CD8-positive, alpha-beta memory T cell (primary cell): ENCODE measurements around the gene PLXNC1. TPM values are rescaled to one million over a fixed set of nuclear protein-coding genes. Genes with fewer than 3 reads are reported as not detected.

Experiments
- CTCF ChIA-PET: fragments of 350-600 bp; sonication (Branson Sonifier 250); formaldehyde crosslinking; loops from one replicate; lab custom pipeline; 2021; ENCODE audit warnings: antibody characterized with exemption; lab: Charles Lee
- POLR2A ChIA-PET: fragments of 350-600 bp; sonication (Branson Sonifier 250); formaldehyde crosslinking; loops from one replicate; lab custom pipeline; 2021; ENCODE audit warnings: antibody characterized with exemption; lab: Charles Lee
- DNase-seq, 5 donors: peaks; one replicate each; pipeline versions ENCODE4 v3.0.0 to v3.0.0-alpha.2; 2020 to 2022; ENCODE audit warnings: mixed read lengths in 1 of 5
- H3K27ac ChIP-seq: one replicate; pipeline ENCODE4 v1.7.0; 2013; ENCODE audit warnings: low read depth, mild to moderate bottlenecking, low read length, moderate library complexity
- H3K27me3 ChIP-seq: 2 replicates; pipeline ENCODE4 v1.7.0; 2013; ENCODE audit warnings: low read length, mild to moderate bottlenecking; ENCODE audit not compliant: insufficient read depth, poor library complexity, severe bottlenecking
- H3K36me3 ChIP-seq: 2 replicates; pipeline ENCODE4 v1.7.0; 2013; ENCODE audit warnings: mild to moderate bottlenecking, low read length, moderate library complexity; ENCODE audit not compliant: insufficient read depth
- H3K4me1 ChIP-seq: 2 replicates; pipeline ENCODE4 v1.7.0; 2013; ENCODE audit warnings: mild to moderate bottlenecking, low read length, moderate library complexity; ENCODE audit not compliant: insufficient read depth
- H3K4me3 ChIP-seq: 2 replicates; pipeline ENCODE4 v1.7.0; 2013; ENCODE audit warnings: mild to moderate bottlenecking, low read length
- H3K9me3 ChIP-seq: 2 replicates; pipeline ENCODE4 v1.7.0; 2013; ENCODE audit warnings: mild to moderate bottlenecking, low read length
- H3K27ac Mint-ChIP-seq, 8 donors: one replicate each; pipeline ENCODE4 v1.8.0; 2020 to 2021; ENCODE audit warnings: mixed read lengths in 8 of 8, mild to moderate bottlenecking in 6 of 8, inconsistent platforms in 3 of 8, moderate library complexity in 3 of 8
- H3K27me3 Mint-ChIP-seq, 2 donors: one replicate each; pipeline ENCODE4 v1.8.0; 2020 to 2021; ENCODE audit warnings: mixed read lengths in 2 of 2, mild to moderate bottlenecking in 1 of 2, moderate library complexity in 1 of 2
- H3K36me3 Mint-ChIP-seq, 3 donors: one replicate each; pipeline ENCODE4 v1.8.0; 2020 to 2021; ENCODE audit warnings: mixed read lengths in 3 of 3, inconsistent platforms in 1 of 3, mild to moderate bottlenecking in 1 of 3
- H3K4me1 Mint-ChIP-seq, 3 donors: one replicate each; pipeline ENCODE4 v1.8.0; 2020 to 2021; ENCODE audit warnings: mixed read lengths in 3 of 3, inconsistent platforms in 1 of 3, mild to moderate bottlenecking in 1 of 3
- H3K4me3 Mint-ChIP-seq, 7 donors: one replicate each; pipeline ENCODE4 v1.8.0; 2020 to 2021; ENCODE audit warnings: mixed read lengths in 7 of 7, mild to moderate bottlenecking in 6 of 7, moderate library complexity in 4 of 7, inconsistent platforms in 2 of 7
- H3K9me3 Mint-ChIP-seq, 5 donors: one replicate each; pipeline ENCODE4 v1.8.0; 2020 to 2022; ENCODE audit warnings: mixed read lengths in 5 of 5, mild to moderate bottlenecking in 3 of 5, moderate library complexity in 2 of 5, inconsistent platforms in 1 of 5
- polyA plus RNA-seq: library from polyadenylated mRNA; unstranded; fragments of 300-500 nt; fragmentation: Illumina TruSeq; gene quantifications from one replicate; pipeline ENCODE4 v1.2.3, GENCODE V29; 2021
- total RNA-seq, 2 experiments: library from RNA; stranded (reverse); gene quantifications; one replicate each; pipeline ENCODE4 v1.2.3, GENCODE V29; 2021

PLXNC1 gene
- total and polyA plus RNA-seq, 3 experiments from 2014 or later, result 5.0 to 8.1 (median 5.6) TPM

- CTCF ChIA-PET, result interaction anchor here (1.7 to 2.6 kb wide), 3 partner anchors 8 to 14 kb away, joined by 6 to 10 read pairs (median 9); no protein-coding TSS in a partner anchor
- Mint-ChIP-seq H3K4me1 (peaks cover 2 to 5% (median 4%) of the 10 kb centered on the region in 3 donors), H3K4me3 (no peak overlapping the region), H3K27me3 (peaks cover 0 to 5% of the 10 kb centered on the region in 2 donors), H3K27ac (no peak overlapping the region), H3K36me3 (no peaks in the 10 kb centered on the region), H3K9me3 (no peaks in the 10 kb centered on the region)
- no peaks in the 10 kb centered on the region for H3K9me3 ChIP-seq
- no peak for DNase-seq
- POLR2A ChIA-PET, result interaction anchor here (1.0 kb wide), 1 partner anchor 127 kb away, joined by 3 read pairs; no protein-coding TSS in a partner anchor
- no peaks in the 10 kb centered on the region for H3K36me3 ChIP-seq
- no peak overlapping the region for H3K27ac ChIP-seq
- no peaks in the 10 kb centered on the region for H3K27me3 ChIP-seq
- no peaks in the 10 kb centered on the region for H3K4me1 ChIP-seq
- H3K4me3 ChIP-seq, result no peak overlapping the region
These were observed 12.5 kb upstream of the PLXNC1 start for GRCh38 chr12:94135896-94136295.

GRCh38 chr12:94139816-94140215 lies 8.6 kb upstream of the PLXNC1 start:
- H3K4me3 ChIP-seq, result no peak overlapping the region
- no peaks in the 10 kb centered on the region for H3K4me1 ChIP-seq
- Mint-ChIP-seq H3K4me3 (no peak overlapping the region), H3K27me3 (no peaks in the 10 kb centered on the region), H3K4me1 (no peaks in the 10 kb centered on the region), H3K36me3 (no peaks in the 10 kb centered on the region), H3K9me3 (no peaks in the 10 kb centered on the region), H3K27ac (peak overlapping the region in 1 of 8 donors; percentile 50)
- no peak for DNase-seq
- ChIA-PET POLR2A (no interaction called here), CTCF (no interaction called here)
- no peaks in the 10 kb centered on the region for H3K36me3 ChIP-seq
- no peaks in the 10 kb centered on the region for H3K27me3 ChIP-seq
- no peaks in the 10 kb centered on the region for H3K9me3 ChIP-seq
- H3K27ac ChIP-seq, result no peak overlapping the region

- ChIA-PET CTCF (no interaction called here), POLR2A (no interaction called here)
- H3K27me3 Mint-ChIP-seq, result no peaks in the 10 kb centered on the region
- H3K9me3 Mint-ChIP-seq, result no peaks in the 10 kb centered on the region
- peak in 4 of 5 donors; percentile 16 to 31 (median 22) for DNase-seq
- Histone ChIP-seq H3K4me1 (no peaks in the 10 kb centered on the region), H3K4me3 (no peak overlapping the region), H3K27ac (no peak overlapping the region), H3K27me3 (no peaks in the 10 kb centered on the region), H3K9me3 (no peaks in the 10 kb centered on the region), H3K36me3 (no peaks in the 10 kb centered on the region)
- H3K4me1 Mint-ChIP-seq, result no peaks in the 10 kb centered on the region
- no peaks in the 10 kb centered on the region for H3K36me3 Mint-ChIP-seq
- no peak overlapping the region for H3K4me3 Mint-ChIP-seq
- no peak overlapping the region for H3K27ac Mint-ChIP-seq
These were observed 7.8 kb upstream of the PLXNC1 start for GRCh38 chr12:94140556-94140955.

- Histone ChIP-seq H3K27me3 (no peaks in the 10 kb centered on the region), H3K4me1 (no peaks in the 10 kb centered on the region), H3K27ac (no peak overlapping the region), H3K9me3 (no peaks in the 10 kb centered on the region), H3K36me3 (no peaks in the 10 kb centered on the region), H3K4me3 (no peak overlapping the region)
- DNase-seq, result no peak
- Mint-ChIP-seq H3K36me3 (no peaks in the 10 kb centered on the region), H3K4me3 (no peak overlapping the region), H3K27me3 (no peaks in the 10 kb centered on the region), H3K4me1 (no peaks in the 10 kb centered on the region), H3K9me3 (no peaks in the 10 kb centered on the region), H3K27ac (no peak overlapping the region)
- CTCF ChIA-PET, result interaction anchor here (1.0 to 1.5 kb wide), 2 partner anchors 14 to 229 kb away, joined by 3 read pairs; no protein-coding TSS in a partner anchor
- POLR2A ChIA-PET, result no interaction called here
These were observed 7.2 kb upstream of the PLXNC1 start for GRCh38 chr12:94141004-94141764.

- CTCF ChIA-PET, result interaction anchor here (1.0 to 1.5 kb wide), 3 partner anchors 13 to 291 kb away, joined by 3 read pairs; no protein-coding TSS in a partner anchor
- H3K4me1 Mint-ChIP-seq, result peaks cover 0 to 3% (median 0%) of the 10 kb centered on the region in 3 donors
- no peaks in the 10 kb centered on the region for H3K27me3 ChIP-seq
- no peaks in the 10 kb centered on the region for H3K27me3 Mint-ChIP-seq
- POLR2A ChIA-PET, result no interaction called here
- no peaks in the 10 kb centered on the region for H3K9me3 ChIP-seq
- no peak for DNase-seq
- H3K4me3 Mint-ChIP-seq, result no peak overlapping the region
- H3K36me3 ChIP-seq, result no peaks in the 10 kb centered on the region
- H3K27ac Mint-ChIP-seq, result no peak overlapping the region
- H3K9me3 Mint-ChIP-seq, result no peaks in the 10 kb centered on the region
- H3K27ac ChIP-seq, result no peak overlapping the region
- H3K36me3 Mint-ChIP-seq, result no peaks in the 10 kb centered on the region
- H3K4me3 ChIP-seq, result no peak overlapping the region
- H3K4me1 ChIP-seq, result no peaks in the 10 kb centered on the region
These were observed 6.5 kb upstream of the PLXNC1 start for GRCh38 chr12:94141892-94142291.

GRCh38 chr12:94143438-94143837 lies 4.9 kb upstream of the PLXNC1 start:
- Mint-ChIP-seq H3K36me3 (no peaks in the 10 kb centered on the region), H3K27me3 (peaks cover 0 to 3% of the 10 kb centered on the region in 2 donors), H3K27ac (peak overlapping the region in 1 of 8 donors; percentile 58), H3K4me3 (no peak overlapping the region), H3K4me1 (peaks cover 3 to 11% (median 6%) of the 10 kb centered on the region in 3 donors), H3K9me3 (no peaks in the 10 kb centered on the region)
- ChIA-PET CTCF (interaction anchor here (1.1 to 1.2 kb wide), 2 partner anchors 8 to 389 kb away, joined by 3 to 6 read pairs; no protein-coding TSS in a partner anchor), POLR2A (no interaction called here)
- H3K4me3 ChIP-seq, result no peak overlapping the region
- peaks cover 4% of the 10 kb centered on the region for H3K4me1 ChIP-seq
- H3K36me3 ChIP-seq, result no peaks in the 10 kb centered on the region
- H3K9me3 ChIP-seq, result no peaks in the 10 kb centered on the region
- no peak for DNase-seq
- H3K27me3 ChIP-seq, result no peaks in the 10 kb centered on the region
- H3K27ac ChIP-seq, result no peak overlapping the region

- H3K27ac Mint-ChIP-seq, result no peak overlapping the region
- peaks cover 3 to 11% (median 6%) of the 10 kb centered on the region in 3 donors for H3K4me1 Mint-ChIP-seq
- POLR2A ChIA-PET, result no interaction called here
- peaks cover 4% of the 10 kb centered on the region for H3K4me1 ChIP-seq
- no peak for DNase-seq
- no peaks in the 10 kb centered on the region for H3K36me3 ChIP-seq
- H3K27me3 Mint-ChIP-seq, result peaks cover 0 to 3% of the 10 kb centered on the region in 2 donors
- H3K27ac ChIP-seq, result no peak overlapping the region
- H3K9me3 ChIP-seq, result no peaks in the 10 kb centered on the region
- no peaks in the 10 kb centered on the region for H3K27me3 ChIP-seq
- H3K36me3 Mint-ChIP-seq, result no peaks in the 10 kb centered on the region
- no peak overlapping the region for H3K4me3 Mint-ChIP-seq
- H3K9me3 Mint-ChIP-seq, result no peaks in the 10 kb centered on the region
- CTCF ChIA-PET, result interaction anchor here (1.2 to 2.7 kb wide), 2 partner anchors 9 to 387 kb away, joined by 6 to 9 read pairs; no protein-coding TSS in a partner anchor
- no peak overlapping the region for H3K4me3 ChIP-seq
These were observed 4.4 kb upstream of the PLXNC1 start for GRCh38 chr12:94143951-94144350.

GRCh38 chr12:94144781-94145180 lies 3.6 kb upstream of the PLXNC1 start:
- ChIA-PET POLR2A (no interaction called here), CTCF (interaction anchor here (1.1 to 2.7 kb wide), 2 partner anchors 10 to 386 kb away, joined by 3 to 9 read pairs; no protein-coding TSS in a partner anchor)
- no peak for DNase-seq
- H3K27ac Mint-ChIP-seq, result peak overlapping the region in 1 of 8 donors; percentile 5
- H3K9me3 Mint-ChIP-seq, result no peaks in the 10 kb centered on the region
- Histone ChIP-seq H3K4me1 (peaks cover 4% of the 10 kb centered on the region), H3K27ac (no peak overlapping the region), H3K4me3 (no peak overlapping the region), H3K9me3 (no peaks in the 10 kb centered on the region), H3K36me3 (no peaks in the 10 kb centered on the region), H3K27me3 (no peaks in the 10 kb centered on the region)
- H3K4me1 Mint-ChIP-seq, result peaks cover 3 to 11% (median 6%) of the 10 kb centered on the region in 3 donors
- H3K36me3 Mint-ChIP-seq, result peaks cover 0 to 2% (median 0%) of the 10 kb centered on the region in 3 donors
- H3K4me3 Mint-ChIP-seq, result peak overlapping the region in 1 of 7 donors; percentile 81
- H3K27me3 Mint-ChIP-seq, result peaks cover 0 to 3% of the 10 kb centered on the region in 2 donors
